Karpas-422 (cell line): ENCODE measurements around the gene CFAP97D2. TPM values are rescaled to one million over a fixed set of nuclear protein-coding genes. Genes with fewer than 3 reads are reported as not detected.

Experiments
- DNase-seq: peaks from one replicate; pipeline ENCODE4 v3.0.0-alpha.2; 2015
- H2AFZ ChIP-seq: fragments of 200-600 bp; sonication (generic); 2 replicates; pipeline ENCODE4 v1.6.1; 2014; ENCODE audit warnings: antibody characterized with exemption, low read length, mixed read lengths
- H3K27ac ChIP-seq: fragments of 200-600 bp; sonication (generic); 2 replicates; pipeline ENCODE4 v1.5.1; 2014; ENCODE audit warnings: mild to moderate bottlenecking, low read length, moderate library complexity
- H3K27me3 ChIP-seq: fragments of 200-600 bp; sonication (generic); 2 replicates; pipeline ENCODE4 v1.6.1; 2014; ENCODE audit warnings: low read length, mixed read lengths
- H3K36me3 ChIP-seq: fragments of 200-600 bp; sonication (generic); 2 replicates; pipeline ENCODE4 v1.6.1; 2014; ENCODE audit warnings: low read length, mixed read lengths; ENCODE audit not compliant: insufficient read depth
- H3K4me1 ChIP-seq: fragments of 200-600 bp; sonication (generic); 2 replicates; pipeline ENCODE4 v1.6.1; 2014; ENCODE audit warnings: mild to moderate bottlenecking, low read length, mixed read lengths
- H3K4me2 ChIP-seq: fragments of 200-600 bp; sonication (generic); 2 replicates; pipeline ENCODE4 v1.6.1; 2014; ENCODE audit warnings: low read length, low read depth, mild to moderate bottlenecking; ENCODE audit not compliant: poor library complexity, severe bottlenecking
- H3K4me3 ChIP-seq: fragments of 200-600 bp; sonication (generic); 2 replicates; pipeline ENCODE4 v1.5.1; 2014; ENCODE audit warnings: mild to moderate bottlenecking, antibody characterized with exemption, low read length, mixed read lengths
- H3K79me2 ChIP-seq: fragments of 200-600 bp; sonication (generic); 2 replicates; pipeline ENCODE4 v1.6.1; 2014; ENCODE audit warnings: mild to moderate bottlenecking, low read length, mixed read lengths
- H3K9ac ChIP-seq: fragments of 200-600 bp; sonication (generic); 2 replicates; pipeline ENCODE4 v1.6.0; 2014; ENCODE audit warnings: low read length
- H3K9me2 ChIP-seq: fragments of 200-600 bp; sonication (generic), shearing (Covaris generic); replicated peaks from 2 replicates; pipeline ENCODE4 v1.6.0; 2014; ENCODE audit warnings: mild to moderate bottlenecking, low read length, moderate library complexity; ENCODE audit not compliant: insufficient read depth
- H3K9me3 ChIP-seq: fragments of 300-700, 200-600 bp; sonication (generic); 2 replicates; pipeline ENCODE4 v1.6.1; 2014; ENCODE audit warnings: low read length, mixed read lengths
- H4K20me1 ChIP-seq: fragments of 200-600 bp; sonication (generic); 2 replicates; pipeline ENCODE4 v1.6.1; 2014; ENCODE audit warnings: mild to moderate bottlenecking, antibody characterized with exemption, low read length, low read depth; ENCODE audit not compliant: insufficient read depth
- total RNA-seq: library from RNA; depleted of rRNA; stranded (reverse); fragments of >200 nt; shearing (Covaris generic); gene quantifications from 2 replicates; pipeline ENCODE4 v1.2.3, GENCODE V29; 2014; ENCODE audit warnings: low replicate concordance

Gene CFAP97D2
- total RNA-seq, 1 experiment from 2014 or later: not detected

DNA sequence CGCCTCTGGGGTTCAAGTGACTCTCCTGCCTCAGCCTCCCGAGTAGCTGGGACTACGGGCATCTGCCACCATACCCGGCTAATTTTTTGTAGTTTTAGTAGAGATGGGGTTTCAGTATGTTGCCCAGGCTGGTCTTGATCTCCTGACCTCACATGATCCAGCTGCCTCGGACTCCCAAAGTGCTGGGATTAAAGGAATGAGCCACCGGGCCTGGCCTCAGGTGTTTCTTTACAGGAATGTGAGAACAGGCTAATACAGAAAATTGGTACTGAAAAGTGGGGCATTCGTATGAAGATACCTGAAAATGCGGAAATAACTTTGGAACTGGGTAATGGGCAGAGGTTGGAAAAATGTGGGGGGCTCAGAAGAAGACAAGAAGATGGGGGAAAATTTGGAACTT, 52.8 kb downstream of the CFAP97D2 start:
- Histone ChIP-seq H3K4me1 (peaks cover 11% of the 10 kb centered on the region), H4K20me1 (0 out of 2 replicates have a peak, but pooled peaks cover 7% of the 10 kb centered on the region), H3K9ac (no peak overlapping the region), H2AFZ (no peak overlapping the region), H3K4me2 (no peak overlapping the region), H3K79me2 (peaks cover 18% of the 10 kb centered on the region), H3K27me3 (no peaks in the 10 kb centered on the region), H3K9me2 (no peaks in the 10 kb centered on the region), H3K9me3 (no peaks in the 10 kb centered on the region), H3K36me3 (peaks cover 4% of the 10 kb centered on the region; the same call in 1 of the 2 replicates), H3K27ac (no peak overlapping the region), H3K4me3 (no peak overlapping the region)
- no peak for DNase-seq

DNA sequence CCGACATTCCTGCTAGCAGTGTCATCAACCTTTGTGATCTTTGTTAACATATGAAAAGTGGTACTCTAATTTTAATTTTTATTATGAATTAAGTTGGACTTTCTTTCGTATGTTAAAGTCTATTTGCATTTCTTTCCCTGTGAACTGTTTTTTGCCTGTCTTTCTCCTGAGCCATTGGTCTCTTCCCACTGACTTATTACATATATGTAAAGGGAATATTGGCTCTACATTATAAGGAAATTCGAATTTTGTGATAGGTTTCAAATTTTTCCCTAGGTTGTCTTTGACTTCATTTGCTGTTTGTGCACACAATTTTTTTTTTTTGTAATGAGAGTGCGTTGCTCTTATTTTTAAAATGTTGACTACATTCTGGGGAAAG, 55.2 kb downstream of the CFAP97D2 start:
- H4K20me1 ChIP-seq: 0 out of 2 replicates have a peak, but pooled peaks cover 7% of the 10 kb centered on the region
- H2AFZ ChIP-seq: peak overlapping the region; percentile 34
- peak overlapping the region; percentile 76 for H3K9ac ChIP-seq
- H3K27me3 ChIP-seq: no peaks in the 10 kb centered on the region
- H3K9me3 ChIP-seq: no peaks in the 10 kb centered on the region
- peak overlapping the region; percentile 83 for H3K4me3 ChIP-seq
- no peak for DNase-seq
- H3K36me3 ChIP-seq: peaks cover 21% of the 10 kb centered on the region; the same call in 1 of the 2 replicates
- peaks cover 20% of the 10 kb centered on the region for H3K79me2 ChIP-seq
- no peak overlapping the region for H3K27ac ChIP-seq
- peaks cover 11% of the 10 kb centered on the region for H3K4me1 ChIP-seq
- H3K4me2 ChIP-seq: peak overlapping the region; percentile 89
- H3K9me2 ChIP-seq: no peaks in the 10 kb centered on the region

DNA sequence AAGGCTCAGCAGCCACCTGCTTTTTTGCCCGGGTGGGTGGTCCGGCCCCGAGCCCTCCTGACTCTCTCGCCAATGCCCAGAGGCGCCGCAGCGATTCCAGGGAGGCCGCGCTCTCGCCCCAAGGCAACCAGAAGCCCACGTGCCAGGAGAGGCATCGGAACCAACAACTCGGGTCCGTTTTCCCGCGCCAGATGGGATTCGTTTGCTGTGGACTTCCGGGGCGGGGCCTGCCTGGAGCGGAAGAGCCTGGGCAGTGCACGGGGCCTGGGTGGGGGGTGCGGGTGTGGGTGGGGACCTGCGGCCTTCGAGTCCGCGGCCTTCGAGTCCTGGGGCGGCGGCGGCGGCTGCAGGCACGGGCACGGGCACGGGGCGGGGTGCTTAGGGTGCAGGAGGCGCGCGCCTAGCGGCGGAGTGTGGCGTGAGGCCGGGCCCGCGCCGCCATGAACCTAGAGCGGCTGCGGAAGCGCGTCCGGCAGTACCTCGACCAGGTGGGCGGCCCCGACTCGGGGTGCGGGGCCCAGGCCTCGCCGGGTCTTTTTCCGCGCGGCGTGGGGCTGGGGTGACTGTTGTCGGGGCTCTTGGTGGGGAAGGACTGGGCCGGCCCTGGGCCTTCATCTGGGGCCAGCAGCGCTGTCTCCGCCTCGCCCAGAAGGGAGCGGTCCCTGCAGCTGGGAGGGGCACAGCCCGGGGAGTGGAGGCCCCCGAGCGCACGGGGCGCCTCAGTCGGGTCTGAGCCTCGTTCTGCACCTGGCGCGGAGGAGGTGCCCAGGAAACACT, 55.8 kb downstream of the CFAP97D2 start, which contains the start of gene CDC16:
TSS of gene CDC16 (plus strand) at position 253 of the 777 bp plus-strand sequence. CDS start at position 441, 188 bp downstream.
- Histone ChIP-seq H3K9ac (peak within 1 kb of the TSS; percentile 76), H4K20me1 (0 out of 2 replicates have a peak, but pooled peaks cover 7% of the 10 kb centered on the region), H3K4me2 (peak within 1 kb of the TSS; percentile 89), H3K79me2 (peaks cover 20% of the 10 kb centered on the region), H3K4me1 (peaks cover 11% of the 10 kb centered on the region), H3K4me3 (peak within 1 kb of the TSS; percentile 83), H3K27me3 (no peaks in the 10 kb centered on the region), H3K9me2 (no peaks in the 10 kb centered on the region), H3K9me3 (no peaks in the 10 kb centered on the region), H2AFZ (peak within 1 kb of the TSS; percentile 34), H3K27ac (peak within 1 kb of the TSS; percentile 40), H3K36me3 (peaks cover 26% of the 10 kb centered on the region; the same call in 1 of the 2 replicates)
- DNase-seq: peak; percentile 96

DNA sequence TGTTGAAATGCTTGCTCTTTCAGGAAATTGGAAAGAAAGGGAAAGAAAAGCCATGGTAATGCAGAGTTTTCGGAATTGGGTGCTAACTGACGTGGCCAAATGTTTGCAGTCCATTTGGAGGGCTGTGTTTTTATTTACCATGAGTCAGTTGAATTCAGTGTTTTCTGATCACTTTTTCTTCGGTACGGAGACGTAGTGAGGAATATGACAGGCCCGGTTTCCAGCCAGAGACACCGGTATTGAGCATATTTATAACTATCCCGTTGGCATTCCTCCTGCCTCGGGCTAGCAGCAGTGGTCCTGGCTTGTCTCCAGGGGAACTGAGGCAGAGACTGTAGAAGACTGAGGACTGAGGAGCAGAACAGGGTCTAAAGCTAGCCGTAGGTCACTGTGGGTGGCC, 56.6 kb downstream of the CFAP97D2 start:
- Histone ChIP-seq H3K4me1 (peaks cover 11% of the 10 kb centered on the region), H3K79me2 (peaks cover 20% of the 10 kb centered on the region), H2AFZ (no peak overlapping the region), H3K9me2 (no peaks in the 10 kb centered on the region), H3K27me3 (no peaks in the 10 kb centered on the region), H4K20me1 (0 out of 2 replicates have a peak, but pooled peaks cover 7% of the 10 kb centered on the region), H3K4me3 (peak overlapping the region; percentile 83), H3K27ac (peak overlapping the region; percentile 40), H3K9me3 (no peaks in the 10 kb centered on the region), H3K36me3 (peaks cover 28% of the 10 kb centered on the region; the same call in 1 of the 2 replicates), H3K9ac (peak overlapping the region; percentile 76), H3K4me2 (peak overlapping the region; percentile 89)
- no peak for DNase-seq

DNA sequence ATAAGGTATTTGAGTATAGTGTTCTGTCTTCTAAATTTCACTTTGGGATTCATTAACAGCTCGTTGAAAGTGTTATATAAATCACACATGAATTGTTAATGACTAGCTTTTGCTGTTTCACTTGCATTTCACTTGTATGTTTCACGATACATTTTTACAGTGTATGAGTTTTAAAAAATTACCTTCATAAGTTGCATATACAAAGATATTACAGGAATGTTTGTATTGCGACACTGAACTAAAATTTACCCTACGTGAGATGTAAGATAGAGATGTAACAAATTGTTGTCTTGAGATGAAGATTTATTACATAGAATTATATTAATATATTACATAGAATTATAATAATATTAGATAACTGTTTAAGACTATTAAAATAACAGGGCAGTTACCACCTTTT, 57.2 kb downstream of the CFAP97D2 start:
- no peak for DNase-seq
- peak overlapping the region; percentile 83 for H3K4me3 ChIP-seq
- no peaks in the 10 kb centered on the region for H3K9me3 ChIP-seq
- H3K36me3 ChIP-seq: peaks cover 32% of the 10 kb centered on the region; the same call in 1 of the 2 replicates
- H3K4me1 ChIP-seq: peaks cover 11% of the 10 kb centered on the region
- H3K9me2 ChIP-seq: no peaks in the 10 kb centered on the region
- peak overlapping the region; percentile 76 for H3K9ac ChIP-seq
- no peak overlapping the region for H3K27ac ChIP-seq
- peak overlapping the region; percentile 89 for H3K4me2 ChIP-seq
- H2AFZ ChIP-seq: no peak overlapping the region
- H3K27me3 ChIP-seq: no peaks in the 10 kb centered on the region
- peaks cover 20% of the 10 kb centered on the region for H3K79me2 ChIP-seq
- 0 out of 2 replicates have a peak, but pooled peaks cover 7% of the 10 kb centered on the region for H4K20me1 ChIP-seq

DNA sequence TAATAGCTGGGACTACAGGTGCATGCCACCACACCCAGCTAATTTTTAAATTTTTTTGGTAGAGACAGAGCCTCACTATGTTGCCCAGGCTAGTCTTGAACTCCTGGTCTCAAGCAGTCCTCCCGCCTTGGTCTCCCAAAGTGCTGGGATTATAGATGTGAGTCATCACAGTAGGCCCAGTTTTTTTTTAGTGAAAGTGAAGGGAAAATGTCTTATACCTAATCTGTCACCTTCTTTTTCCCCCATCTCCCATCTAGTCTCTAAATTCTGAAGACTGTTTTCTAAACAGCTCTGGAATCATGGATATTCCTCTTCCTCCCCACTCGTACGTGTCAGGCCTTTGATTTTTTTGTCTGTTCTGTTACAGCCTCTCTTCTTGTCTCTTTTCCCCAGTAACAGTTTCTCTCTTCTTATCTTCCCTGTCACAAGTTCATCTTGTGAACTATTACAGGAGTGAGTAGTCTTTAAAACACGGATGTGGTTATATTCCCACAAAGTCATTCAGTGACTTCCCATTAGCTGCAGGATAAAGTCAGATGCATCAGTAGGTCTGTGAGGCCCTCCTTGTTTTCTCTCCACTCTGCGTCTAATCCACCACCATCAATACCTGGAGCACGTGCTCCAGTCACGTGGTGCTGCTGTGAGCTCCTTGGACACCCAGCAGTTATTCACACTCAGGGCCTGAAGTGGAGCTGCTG, 58.5 kb downstream of the CFAP97D2 start:
- Histone ChIP-seq H3K4me3 (no peak overlapping the region), H3K27me3 (no peaks in the 10 kb centered on the region), H3K79me2 (peaks cover 20% of the 10 kb centered on the region), H2AFZ (no peak overlapping the region), H3K9me3 (no peaks in the 10 kb centered on the region), H3K9me2 (no peaks in the 10 kb centered on the region), H3K27ac (no peak overlapping the region), H3K36me3 (peaks cover 46% of the 10 kb centered on the region; the same call in 1 of the 2 replicates), H3K9ac (no peak overlapping the region), H3K4me2 (no peak overlapping the region), H4K20me1 (0 out of 2 replicates have a peak, but pooled peaks cover 7% of the 10 kb centered on the region), H3K4me1 (peaks cover 11% of the 10 kb centered on the region)
- no peak for DNase-seq

DNA sequence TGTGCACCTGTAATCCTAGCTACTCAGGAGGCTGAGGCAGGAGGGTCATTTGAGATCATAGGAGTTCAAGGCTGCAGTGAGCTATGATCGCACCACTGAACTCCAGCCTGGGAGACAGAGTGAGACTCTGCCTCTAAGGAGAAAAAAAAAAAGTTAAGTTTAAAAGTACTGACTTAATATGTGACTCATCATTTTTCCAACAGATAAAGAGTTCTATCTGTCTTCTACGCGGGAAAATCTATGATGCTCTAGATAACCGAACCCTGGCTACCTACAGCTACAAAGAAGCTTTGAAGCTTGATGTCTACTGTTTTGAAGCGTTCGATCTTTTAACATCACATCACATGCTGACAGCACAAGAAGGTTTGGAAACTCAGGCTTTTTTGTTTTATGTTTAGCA, 62.9 kb downstream of the CFAP97D2 start:
- Histone ChIP-seq H2AFZ (no peak overlapping the region), H3K4me3 (no peak overlapping the region)

DNA sequence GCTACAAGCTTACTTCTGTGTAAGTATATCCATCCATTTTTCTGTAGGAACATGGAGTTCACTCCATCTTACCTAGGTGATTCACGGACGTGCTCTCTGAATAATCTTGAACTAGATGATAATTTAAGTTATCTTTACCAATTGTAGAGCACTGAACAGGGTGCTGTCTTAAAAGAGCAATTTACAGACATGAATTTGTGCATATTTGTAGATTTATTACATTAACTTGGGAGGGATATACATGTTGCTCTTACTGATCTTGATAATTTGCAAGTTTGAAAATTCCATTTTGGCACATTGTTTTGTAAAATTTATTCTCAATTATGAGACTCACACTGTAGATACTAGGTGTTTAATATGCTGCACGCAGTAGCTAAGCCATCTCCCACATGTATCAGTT, 64.9 kb downstream of the CFAP97D2 start:
- H3K9me3 ChIP-seq: no peaks in the 10 kb centered on the region
- H3K27ac ChIP-seq: no peak overlapping the region
- DNase-seq: no peak
- peaks cover 82% of the 10 kb centered on the region for H3K36me3 ChIP-seq
- H3K4me2 ChIP-seq: no peak overlapping the region
- no peaks in the 10 kb centered on the region for H4K20me1 ChIP-seq
- H3K79me2 ChIP-seq: peaks cover 16% of the 10 kb centered on the region; the same call in 1 of the 2 replicates
- no peaks in the 10 kb centered on the region for H3K9me2 ChIP-seq
- H2AFZ ChIP-seq: no peak overlapping the region
- no peak overlapping the region for H3K4me3 ChIP-seq
- H3K4me1 ChIP-seq: no peaks in the 10 kb centered on the region
- no peak overlapping the region for H3K9ac ChIP-seq
- H3K27me3 ChIP-seq: no peaks in the 10 kb centered on the region

More for the DNA sequence above, 62.9 kb downstream of the CFAP97D2 start:
- Histone ChIP-seq H3K79me2 (peaks cover 12% of the 10 kb centered on the region), H4K20me1 (no peaks in the 10 kb centered on the region), H3K36me3 (peaks cover 82% of the 10 kb centered on the region), H3K9me3 (no peaks in the 10 kb centered on the region), H3K9me2 (no peaks in the 10 kb centered on the region), H3K9ac (no peak overlapping the region), H3K27me3 (no peaks in the 10 kb centered on the region), H3K4me2 (no peak overlapping the region), H3K27ac (no peak overlapping the region), H3K4me1 (no peaks in the 10 kb centered on the region)
- DNase-seq: no peak
